Measurements from ENCODE around the gene NPAS3.

NPAS3 gene

GRCh38 chr14:33835261-33835655 lies 896.6 kb downstream of the NPAS3 start:
- no peak for DNase-seq (ENCODE audit: low spot score)
- TF ChIP-seq CTCF (IDR thresholded peaks at IDR 0.05; ENCODE audit: extremely low read depth, missing control alignments), result no peak

GRCh38 chr14:33835677-33836076 lies 897.0 kb downstream of the NPAS3 start:
- DNase-seq (ENCODE audit: low spot score), result no peak
- TF ChIP-seq CTCF (IDR thresholded peaks at IDR 0.05; ENCODE audit: extremely low read depth, missing control alignments), result no peak

- TF ChIP-seq CTCF (IDR thresholded peaks at IDR 0.05; ENCODE audit: extremely low read depth, missing control alignments), result no peak
- DNase-seq (ENCODE audit: low spot score), result no peak
These were observed 897.7 kb downstream of the NPAS3 start for GRCh38 chr14:33836203-33836899.

- DNase-seq (ENCODE audit: low spot score), result no peak
- TF ChIP-seq CTCF (IDR thresholded peaks at IDR 0.05; ENCODE audit: extremely low read depth, missing control alignments), result no peak
These were observed 898.4 kb downstream of the NPAS3 start for GRCh38 chr14:33836900-33837577.

GRCh38 chr14:33837943-33838683 lies 899.4 kb downstream of the NPAS3 start:
- no peak for DNase-seq (ENCODE audit: low spot score)
- TF ChIP-seq CTCF (IDR thresholded peaks at IDR 0.05; ENCODE audit: extremely low read depth, missing control alignments), result no peak

- peak; percentile 64 for DNase-seq (ENCODE audit: low spot score)
- peak; percentile 55 for TF ChIP-seq CTCF (IDR thresholded peaks at IDR 0.05; ENCODE audit: extremely low read depth, missing control alignments)
These were observed 900.8 kb downstream of the NPAS3 start for GRCh38 chr14:33839193-33840076.

Data from GM20000 (cell line).